DND-41 (cell line): ENCODE results near the gene MAD2L2.

Experiments
- CTCF ChIP-seq: IDR thresholded peaks from 2 replicates; pipeline ENCODE4 v1.5.1; 2012; ENCODE audit warnings: borderline replicate concordance, low read length, moderate library complexity, mild to moderate bottlenecking; ENCODE audit not compliant: poor library complexity, severe bottlenecking; ENCODE audit errors: extremely low read depth
- EZH2 ChIP-seq: IDR thresholded peaks from 3 replicates; pipeline ENCODE4 v1.6.1; 2012; ENCODE audit warnings: borderline replicate concordance, low read depth, mild to moderate bottlenecking, moderate library complexity, low read length, inconsistent platforms; ENCODE audit not compliant: severe bottlenecking

- TF ChIP-seq CTCF (no peak), EZH2 (no peak)
These were observed 5.6 kb downstream of the MAD2L2 start for GRCh38 chr1:11675325-11675724.
